HG02623 (cell line): ENCODE data around the gene SMIM38.

Experiments
- ATAC-seq: cut with Tn5 transposase; IDR thresholded peaks from one replicate; pipeline ENCODE4 v1.9.1; 2021; ENCODE audit warnings: moderate library complexity; ENCODE audit not compliant: unreplicated experiment

SMIM38 gene

DNA sequence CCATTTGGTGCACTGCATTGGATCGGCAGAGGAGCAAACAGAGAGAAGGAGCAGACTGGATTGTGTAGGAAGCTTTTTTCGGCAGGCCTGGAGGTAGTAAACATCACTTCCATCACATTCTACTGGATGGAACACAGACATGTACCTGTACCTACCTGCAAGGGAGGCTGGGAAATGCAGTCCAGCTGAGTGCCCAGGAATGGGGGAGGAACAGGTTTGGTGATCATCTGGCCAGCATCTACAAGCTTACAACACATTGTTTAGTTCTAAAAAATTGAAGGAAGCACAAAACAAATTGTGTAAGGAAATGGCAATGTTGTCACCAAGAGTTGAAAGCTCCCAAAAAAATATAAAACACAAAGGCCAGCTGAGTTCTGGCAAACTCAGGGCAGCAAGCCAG lies 19.1 kb downstream of the SMIM38 start:
- ATAC-seq, result no peak

DNA sequence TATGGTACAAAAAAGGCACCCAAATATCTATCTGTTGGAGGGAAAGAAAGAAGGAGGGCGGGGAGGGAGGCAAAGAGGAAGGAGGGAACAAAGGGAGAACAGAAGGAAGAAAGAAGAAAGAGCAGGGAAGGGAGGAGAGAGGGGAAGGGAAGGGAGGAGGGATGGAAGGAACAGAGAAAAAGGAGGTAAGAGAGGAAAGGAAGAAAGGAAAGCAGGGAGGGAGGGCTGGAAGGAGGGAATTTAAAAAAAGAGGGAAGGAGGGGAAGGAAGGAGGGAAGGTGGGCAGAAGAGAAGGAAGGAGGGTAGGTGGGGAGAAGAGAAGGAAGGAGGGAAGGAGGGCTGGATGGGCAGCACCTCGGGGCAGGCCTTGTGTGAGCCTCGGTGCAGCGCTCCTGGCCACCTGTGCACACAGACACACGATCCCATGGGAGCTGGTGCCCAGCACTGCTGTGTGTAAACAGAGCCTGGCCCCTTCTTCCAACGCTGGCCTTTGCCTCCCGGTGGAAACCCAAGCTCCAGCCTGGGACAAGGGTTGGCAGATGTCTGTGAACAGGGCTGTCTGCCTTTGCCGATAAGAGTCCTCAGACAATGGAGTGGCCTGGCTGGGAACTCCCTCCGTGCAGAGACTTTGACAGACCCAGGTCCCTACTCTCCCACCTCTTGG lies 23.2 kb downstream of the SMIM38 start:
- no peak for ATAC-seq

GRCh38 chr11:69180226-69180625 lies 24.5 kb downstream of the SMIM38 start:
- ATAC-seq, result no peak

DNA sequence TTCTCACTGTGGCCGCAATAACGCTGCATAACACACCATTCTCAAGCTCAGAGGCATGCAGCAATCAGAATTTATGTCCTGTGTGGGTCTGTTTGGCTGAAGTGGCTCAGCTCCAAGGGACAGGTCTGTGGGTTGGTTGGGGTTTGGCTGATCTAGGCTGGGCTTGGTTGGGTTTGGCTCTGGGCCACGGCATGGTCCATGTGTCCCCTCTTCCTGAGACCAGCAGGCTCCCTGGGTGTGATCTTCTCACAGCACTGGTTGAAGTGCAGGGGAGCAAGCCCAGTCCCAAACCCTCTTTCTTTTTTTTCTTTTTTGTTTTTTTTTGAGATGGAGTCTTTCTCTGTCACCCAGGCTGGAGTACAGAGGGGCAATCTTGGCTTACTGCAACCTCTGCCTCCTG lies 25.0 kb downstream of the SMIM38 start:
- no peak for ATAC-seq

DNA sequence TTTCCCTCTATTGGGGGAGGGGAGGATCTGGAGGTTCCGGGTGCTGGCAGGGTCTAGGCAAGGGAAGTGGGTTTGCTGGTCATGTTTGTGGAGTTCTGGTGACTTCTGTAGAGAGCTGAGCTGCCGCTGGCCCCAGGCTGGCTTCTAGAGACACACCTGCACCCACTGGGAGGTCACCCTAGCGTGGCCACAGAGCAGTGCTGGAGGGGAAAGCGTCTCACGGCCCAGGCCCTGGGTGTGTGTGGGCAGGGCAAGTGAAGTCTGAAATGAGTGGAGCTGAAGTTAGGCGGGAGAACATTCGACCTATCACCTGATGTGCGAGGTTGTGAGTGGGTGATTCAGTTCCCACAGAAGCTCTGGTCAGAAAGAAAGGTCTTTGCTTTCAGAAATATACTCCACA lies 27.9 kb downstream of the SMIM38 start:
- no peak for ATAC-seq

DNA sequence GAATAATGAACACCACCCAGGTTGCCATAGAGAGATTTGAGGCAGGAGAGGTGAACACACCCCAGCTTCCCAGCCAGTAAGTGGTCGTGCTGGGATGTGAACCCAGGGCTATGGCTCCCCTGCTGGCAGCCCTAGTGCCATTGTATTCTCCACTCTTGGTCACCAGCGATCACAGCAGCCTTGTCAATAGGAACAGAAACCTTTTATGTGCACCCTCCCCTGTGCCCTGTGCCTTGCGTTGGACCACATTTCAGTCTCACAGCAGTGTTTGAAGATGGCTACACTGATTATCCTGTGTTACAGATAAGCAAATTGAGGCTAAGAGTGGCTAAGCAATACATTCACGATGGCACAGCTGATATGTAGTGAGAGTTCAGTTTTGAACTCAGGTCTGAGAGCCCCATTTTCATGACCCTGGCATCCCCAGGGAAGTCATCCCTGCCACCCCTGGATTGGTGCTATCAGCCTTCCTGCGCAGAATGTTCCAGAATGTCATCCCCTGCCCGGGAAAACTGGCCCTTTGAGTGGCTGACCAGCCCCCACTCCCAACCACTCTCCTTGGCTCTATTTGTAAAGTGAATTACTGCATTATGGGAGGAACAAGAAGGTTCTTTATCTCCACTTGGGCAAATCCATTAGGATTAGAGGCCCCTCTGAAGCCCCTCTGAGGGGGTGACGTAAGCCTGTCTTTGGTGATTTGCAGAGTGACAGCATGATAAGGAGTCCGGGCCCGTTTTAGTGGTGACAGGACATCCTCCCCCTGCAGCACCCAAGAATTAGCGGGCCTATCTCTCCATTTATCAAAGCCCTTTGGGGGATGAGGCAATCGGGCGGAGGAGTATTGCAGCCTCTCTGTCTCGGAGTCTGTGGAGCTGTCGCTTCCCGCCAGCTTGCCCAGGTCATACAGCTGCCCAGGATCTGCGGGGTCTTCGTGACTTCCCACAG lies 30.9 kb downstream of the SMIM38 start:
- no peak for ATAC-seq

DNA sequence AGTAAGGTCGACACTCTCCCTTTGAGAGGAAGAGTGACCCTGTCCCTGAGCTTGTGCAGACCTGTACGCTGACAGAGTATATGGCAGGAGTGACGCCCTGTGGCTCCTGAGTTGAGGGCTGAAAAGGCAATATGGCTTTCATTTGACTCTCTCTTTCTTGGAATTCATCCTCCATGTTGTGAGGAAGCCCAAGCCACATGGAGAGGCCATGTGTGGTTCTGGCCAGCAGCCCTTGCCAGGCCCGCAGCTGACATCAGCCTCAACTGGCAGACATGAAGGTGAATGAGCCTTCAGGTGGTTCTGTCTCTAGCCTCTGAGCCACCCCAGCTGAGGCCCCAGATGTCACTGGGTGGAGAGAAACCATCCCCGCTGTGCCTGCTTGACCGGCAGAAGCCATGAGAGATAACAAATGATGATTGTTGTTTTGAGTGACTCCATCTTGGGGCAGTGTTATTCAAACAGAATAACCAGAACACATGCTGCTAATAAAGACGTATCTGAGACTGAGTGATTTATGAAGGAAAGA lies 31.9 kb downstream of the SMIM38 start:
- ATAC-seq, result no peak

DNA sequence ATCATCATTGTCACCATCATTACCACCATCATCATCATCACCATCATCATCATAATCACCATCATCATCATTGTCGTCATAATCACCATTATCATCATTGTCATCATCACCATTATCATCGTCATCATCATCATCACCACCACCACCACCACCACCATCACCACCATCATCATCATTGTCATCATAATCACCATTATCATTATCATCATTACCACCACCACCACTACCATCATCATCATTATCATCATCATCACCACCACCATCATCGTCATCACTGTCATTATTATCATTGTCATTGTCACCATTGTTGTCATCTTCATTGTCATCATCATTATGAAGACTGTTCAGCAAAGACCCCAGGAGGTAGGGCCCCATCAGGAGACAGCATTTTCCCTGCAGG lies 33.3 kb downstream of the SMIM38 start:
- no peak for ATAC-seq

GRCh38 chr11:69190796-69191536 lies 35.2 kb downstream of the SMIM38 start:
- ATAC-seq, result no peak

GRCh38 chr11:69192301-69192721 lies 36.6 kb downstream of the SMIM38 start:
- no peak for ATAC-seq

- ATAC-seq, result no peak
These were observed 37.4 kb downstream of the SMIM38 start for GRCh38 chr11:69193151-69193550.

GRCh38 chr11:69193629-69194028 lies 37.9 kb downstream of the SMIM38 start:
- no peak for ATAC-seq

GRCh38 chr11:69194396-69194795 lies 38.7 kb downstream of the SMIM38 start:
- no peak for ATAC-seq

DNA sequence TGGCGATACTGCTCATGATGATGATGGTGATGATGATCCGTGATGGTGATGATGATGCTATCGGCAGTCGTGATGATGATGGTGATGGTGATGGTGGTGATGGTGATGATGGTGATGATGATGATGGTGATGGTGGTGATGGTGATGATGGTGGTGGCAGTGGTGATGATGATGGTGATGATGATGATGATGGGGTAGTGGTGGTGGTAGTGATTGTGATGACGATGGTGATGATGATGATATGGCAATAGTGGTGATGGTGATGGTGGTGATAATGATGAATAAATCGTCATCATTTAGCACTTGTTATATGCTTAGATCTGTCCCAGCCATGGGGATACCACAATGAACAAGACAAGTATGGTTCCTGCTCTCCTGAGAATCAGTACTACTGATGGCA lies 39.2 kb downstream of the SMIM38 start:
- ATAC-seq, result no peak

GRCh38 chr11:69195824-69196782 lies 40.4 kb downstream of the SMIM38 start:
- ATAC-seq, result no peak

DNA sequence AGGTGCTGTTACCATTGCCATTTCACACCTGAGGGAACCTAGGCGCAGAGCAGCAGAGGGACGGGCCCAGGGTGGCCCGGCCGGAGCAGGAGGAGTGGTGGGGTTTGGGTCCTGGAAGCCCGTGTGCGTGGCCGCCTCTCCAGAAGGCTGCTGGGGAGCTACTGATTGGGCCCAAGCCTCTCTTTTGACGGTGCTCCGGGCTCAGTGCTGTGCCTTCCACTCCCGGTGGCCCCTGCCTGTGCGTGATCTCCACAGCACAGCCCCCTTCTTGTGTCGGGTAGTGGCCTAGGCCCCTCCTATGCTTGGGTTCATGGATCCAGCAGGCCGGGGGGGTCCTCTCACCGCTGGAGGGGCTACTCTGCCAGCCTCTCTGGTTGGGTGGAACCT lies 41.0 kb downstream of the SMIM38 start:
- ATAC-seq, result no peak

- ATAC-seq, result no peak
These were observed 43.3 kb downstream of the SMIM38 start for GRCh38 chr11:69198891-69199582.

GRCh38 chr11:69199583-69200315 lies 44.0 kb downstream of the SMIM38 start:
- no peak for ATAC-seq
